Natural killer cell (primary cell): Measurements from ENCODE around the gene DOP1B. TPM values are rescaled to one million over a fixed set of nuclear protein-coding genes. Genes with fewer than 3 reads are reported as not detected.

Experiments used
- ATAC-seq, 3 donors: fragments of 150-1000 bp in 2 of 3; fragments of 200-7000 bp in 1 of 3; cut with Tn5 transposase; 1 replicate in 1 of 3; 2 replicates in 2 of 3; pipeline ENCODE4 v1.10.0; 2021; ENCODE audit warnings: mild to moderate bottlenecking in 2 of 3, moderate library complexity in 2 of 3
- DNase-seq, 2 donors: peaks; one replicate each; pipeline versions ENCODE4 v3.0.0 to v3.0.0-alpha.2; 2013 to 2021; ENCODE audit warnings: mixed read lengths in 1 of 2
- H3K27ac ChIP-seq: one replicate; pipeline ENCODE4 v1.5.1; 2013; ENCODE audit warnings: mild to moderate bottlenecking, low read length
- H3K27me3 ChIP-seq: one replicate; pipeline ENCODE4 v1.6.1; 2013; ENCODE audit warnings: low read length; ENCODE audit not compliant: control insufficient read depth, insufficient read depth
- H3K36me3 ChIP-seq: one replicate; pipeline ENCODE4 v1.6.1; 2013; ENCODE audit warnings: low read length; ENCODE audit not compliant: control insufficient read depth, insufficient read depth
- H3K4me1 ChIP-seq: one replicate; pipeline ENCODE4 v1.6.1; 2013; ENCODE audit warnings: low read length; ENCODE audit not compliant: control insufficient read depth, insufficient read depth
- H3K4me3 ChIP-seq: one replicate; pipeline ENCODE4 v1.5.1; 2013; ENCODE audit warnings: low read length
- H3K9me3 ChIP-seq: one replicate; pipeline ENCODE4 v1.6.1; 2013; ENCODE audit warnings: low read length; ENCODE audit not compliant: control insufficient read depth, insufficient read depth
- H3K27ac Mint-ChIP-seq, 2 donors: one replicate each; pipeline ENCODE4 v1.8.0; 2022; ENCODE audit warnings: mild to moderate bottlenecking in 2 of 2, mixed read lengths in 2 of 2, moderate library complexity in 1 of 2
- H3K27me3 Mint-ChIP-seq, 2 donors: one replicate each; pipeline ENCODE4 v1.8.0; 2022; ENCODE audit warnings: low read depth in 2 of 2, mixed read lengths in 2 of 2
- H3K36me3 Mint-ChIP-seq: one replicate; pipeline ENCODE4 v1.8.0; 2022; ENCODE audit warnings: mixed read lengths
- H3K4me1 Mint-ChIP-seq, 2 donors: one replicate each; pipeline ENCODE4 v1.8.0; 2022; ENCODE audit warnings: mixed read lengths in 2 of 2
- H3K4me3 Mint-ChIP-seq: one replicate; pipeline ENCODE4 v1.8.0; 2022; ENCODE audit warnings: mild to moderate bottlenecking, moderate library complexity, mixed read lengths
- H3K9me3 Mint-ChIP-seq, 2 donors: one replicate each; pipeline ENCODE4 v1.8.0; 2022; ENCODE audit warnings: mixed read lengths in 2 of 2
- CTCF ChIP-seq: fragments of 200-600 bp; IDR thresholded peaks from one replicate; pipeline ENCODE4 v1.8.0; 2022; ENCODE audit warnings: antibody characterized with exemption
- WGBS: methylation state at CpG from one replicate; pipeline ENCODE4 v1.1.7; 2013; ENCODE audit warnings: missing lambda C conversion rate; ENCODE audit not compliant: insufficient coverage; 5-methylcytosine and 5-hydroxymethylcytosine counted together
- intact Hi-C: fragments of 100-400 bp; cut with micrococcal nuclease; formaldehyde crosslinking; loops from one replicate; pipeline ENCODE4 v1.14.2; 2022
- total RNA-seq, 4 donors: library from RNA; stranded (reverse); fragments of 120-200 nt in 1 of 4; gene quantifications; one replicate each; pipeline versions ENCODE4 v1.2.3 to v1.2.4, GENCODE V29; 2013 to 2022

The DOP1B gene
- total RNA-seq, 3 donors from 2014 or later (not counting 1 experiment from before 2014, with no cell fraction given) = 29.5 to 32.1 (median 31.9) TPM

DNA sequence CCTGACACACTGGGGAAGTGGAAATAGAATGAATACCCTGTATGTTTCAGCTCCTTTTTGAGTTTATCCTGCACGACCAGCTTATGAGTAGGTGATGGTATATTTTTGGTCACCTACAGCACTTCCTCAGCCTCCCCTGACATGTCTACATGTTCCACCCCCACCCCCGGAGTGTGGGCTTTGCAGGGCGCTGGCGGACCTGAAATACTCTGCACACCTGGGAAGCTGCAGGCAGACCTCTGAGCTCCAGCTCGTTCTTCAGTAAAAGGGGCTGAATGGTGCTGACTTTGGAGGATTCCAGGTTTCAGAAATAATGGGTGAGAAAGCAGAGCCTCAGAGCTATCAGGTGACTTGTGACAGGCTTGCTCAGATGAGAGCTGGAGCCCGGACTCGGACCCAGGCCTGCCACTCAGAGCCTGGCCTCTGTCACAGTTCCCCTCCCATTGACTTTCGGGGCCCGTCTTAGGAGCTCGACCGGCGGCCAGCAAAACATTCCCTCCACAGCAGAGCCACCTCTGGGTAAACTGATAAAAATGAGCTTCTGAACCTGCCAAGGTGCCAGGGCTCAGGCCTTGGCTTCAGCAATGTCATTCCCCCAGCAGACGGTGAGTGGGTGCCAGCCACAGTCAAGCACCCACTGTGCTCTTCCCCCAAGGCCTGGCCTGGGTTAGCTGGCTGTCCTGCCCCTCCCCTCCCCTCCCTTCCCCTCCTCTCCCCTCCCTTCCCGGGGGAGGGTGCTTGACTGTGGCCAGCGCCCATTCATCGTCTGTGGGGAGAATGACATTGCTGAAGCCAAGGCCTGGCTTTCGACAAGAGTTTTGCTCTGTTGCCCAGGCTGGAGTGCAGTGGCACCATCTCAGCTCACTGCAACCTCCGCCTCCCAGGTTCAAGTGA lies 30.1 kb downstream of the DOP1B start:
- H3K27me3 ChIP-seq = no peaks in the 10 kb centered on the region
- 87% methylated on average over 17 of the region's 18 CpGs for WGBS
- no peak overlapping the region for H3K4me3 ChIP-seq
- intact Hi-C loops = no loop called here
- peaks cover 3% of the 10 kb centered on the region for H3K4me1 ChIP-seq
- H3K4me1 Mint-ChIP-seq = peaks cover 24 to 29% of the 10 kb centered on the region in 2 donors
- H3K36me3 ChIP-seq = peaks cover 6% of the 10 kb centered on the region
- no peaks in the 10 kb centered on the region for H3K36me3 Mint-ChIP-seq
- DNase-seq (no peak), ATAC-seq (peak in 1 of 3 donors; percentile 38)
- no peak for TF ChIP-seq CTCF
- no peaks in the 10 kb centered on the region for H3K9me3 Mint-ChIP-seq
- no peaks in the 10 kb centered on the region for H3K9me3 ChIP-seq
- no peak overlapping the region for H3K27ac ChIP-seq
- H3K4me3 Mint-ChIP-seq = no peak overlapping the region
- peak overlapping the region in 1 of 2 donors; percentile 65 for H3K27ac Mint-ChIP-seq
- H3K27me3 Mint-ChIP-seq = no peaks in the 10 kb centered on the region

DNA sequence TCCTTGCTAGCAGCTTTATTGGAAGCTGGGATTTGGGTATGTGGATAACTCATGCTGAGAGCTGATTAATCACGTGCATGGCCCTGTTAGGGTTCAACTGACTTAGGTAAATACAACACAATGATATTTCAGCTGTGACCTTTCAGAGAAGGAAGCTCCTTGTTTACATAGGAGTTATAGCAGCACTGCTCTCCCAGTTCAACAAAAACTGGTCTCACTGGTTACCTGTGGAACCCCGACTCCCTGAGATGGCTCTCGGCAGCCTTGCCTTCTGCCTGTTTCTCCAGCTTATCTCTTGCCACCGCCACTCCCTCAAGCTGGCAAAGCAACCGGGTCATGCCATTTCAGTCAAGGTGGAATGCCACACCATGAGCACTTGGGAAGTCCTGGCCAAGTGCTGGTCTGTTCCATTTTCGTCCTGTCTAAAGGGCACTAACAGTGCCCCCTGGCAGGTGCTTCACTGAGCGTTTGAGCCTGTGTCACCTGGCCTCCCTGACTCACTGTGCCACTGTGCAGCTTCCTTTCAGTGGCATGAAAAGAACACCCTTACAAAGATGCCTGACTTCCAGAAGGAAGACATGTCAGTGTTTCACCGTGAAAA lies 31.6 kb downstream of the DOP1B start:
- H3K9me3 Mint-ChIP-seq = no peaks in the 10 kb centered on the region
- H3K36me3 Mint-ChIP-seq = no peaks in the 10 kb centered on the region
- H3K4me1 ChIP-seq = peaks cover 3% of the 10 kb centered on the region
- WGBS = 88% methylated on average over 8 of the region's 8 CpGs
- H3K9me3 ChIP-seq = no peaks in the 10 kb centered on the region
- H3K4me3 Mint-ChIP-seq = no peak overlapping the region
- DNase-seq = no peak
- H3K36me3 ChIP-seq = peaks cover 6% of the 10 kb centered on the region
- no peak overlapping the region for H3K4me3 ChIP-seq
- intact Hi-C loops = no loop called here
- peaks cover 17 to 23% of the 10 kb centered on the region in 2 donors for H3K4me1 Mint-ChIP-seq
- H3K27ac Mint-ChIP-seq = peak overlapping the region; percentile 67 to 77
- H3K27me3 Mint-ChIP-seq = no peaks in the 10 kb centered on the region
- H3K27ac ChIP-seq = no peak overlapping the region
- no peak for ATAC-seq
- no peak for TF ChIP-seq CTCF
- no peaks in the 10 kb centered on the region for H3K27me3 ChIP-seq

DNA sequence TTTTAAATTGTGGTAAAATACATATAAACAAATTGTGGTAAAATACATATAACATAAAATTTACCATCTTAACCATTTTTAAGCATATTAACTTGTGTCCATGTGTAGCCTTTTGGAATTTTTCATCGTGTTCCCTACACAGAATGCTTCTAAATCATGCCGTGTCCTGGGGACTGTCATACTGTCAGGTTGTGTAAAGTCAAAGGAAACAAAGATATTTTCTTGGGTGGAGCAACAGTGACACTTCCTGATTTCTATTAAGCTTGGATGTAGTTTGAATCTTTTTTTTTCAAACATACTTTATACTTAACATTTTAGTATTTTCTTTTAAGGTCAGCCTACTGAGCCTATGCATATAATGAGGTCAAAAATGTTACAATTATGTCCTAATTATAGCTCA lies 32.3 kb downstream of the DOP1B start:
- H3K27ac ChIP-seq = no peak overlapping the region
- no peak overlapping the region for H3K4me3 Mint-ChIP-seq
- H3K27ac Mint-ChIP-seq = peak overlapping the region; percentile 67 to 77
- no peaks in the 10 kb centered on the region for H3K27me3 ChIP-seq
- H3K36me3 Mint-ChIP-seq = no peaks in the 10 kb centered on the region
- intact Hi-C loops = no loop called here
- no peaks in the 10 kb centered on the region for H3K9me3 ChIP-seq
- 13% methylated on average over 2 of the region's 2 CpGs for WGBS
- no peak for DNase-seq
- no peak overlapping the region for H3K4me3 ChIP-seq
- H3K4me1 Mint-ChIP-seq = peaks cover 17 to 23% of the 10 kb centered on the region in 2 donors
- no peak for TF ChIP-seq CTCF
- H3K4me1 ChIP-seq = peaks cover 3% of the 10 kb centered on the region
- H3K27me3 Mint-ChIP-seq = no peaks in the 10 kb centered on the region
- no peaks in the 10 kb centered on the region for H3K9me3 Mint-ChIP-seq
- no peak for ATAC-seq
- H3K36me3 ChIP-seq = peaks cover 6% of the 10 kb centered on the region
